SH-SY5Y (cell line): ENCODE measurements around the gene AMIGO3.

Experiments used
- GATA2 ChIP-seq: IDR thresholded peaks from 2 replicates; pipeline ENCODE4 v1.6.1; 2011; ENCODE audit warnings: mild to moderate bottlenecking, low read depth, low read length
- GATA3 ChIP-seq: IDR thresholded peaks from 2 replicates; pipeline ENCODE4 v1.6.1; 2011; ENCODE audit warnings: low read depth, mild to moderate bottlenecking, low read length, moderate library complexity

GRCh38 chr3:49707113-49707480 lies 12.4 kb downstream of the AMIGO3 start:
- TF ChIP-seq GATA2, result no peak
- TF ChIP-seq GATA3, result no peak
